ENCODE measurements around the gene HAPLN3.
A peak's percentile ranks its signal among the peaks of the same experiment; 100 is the strongest.

Gene HAPLN3

DNA sequence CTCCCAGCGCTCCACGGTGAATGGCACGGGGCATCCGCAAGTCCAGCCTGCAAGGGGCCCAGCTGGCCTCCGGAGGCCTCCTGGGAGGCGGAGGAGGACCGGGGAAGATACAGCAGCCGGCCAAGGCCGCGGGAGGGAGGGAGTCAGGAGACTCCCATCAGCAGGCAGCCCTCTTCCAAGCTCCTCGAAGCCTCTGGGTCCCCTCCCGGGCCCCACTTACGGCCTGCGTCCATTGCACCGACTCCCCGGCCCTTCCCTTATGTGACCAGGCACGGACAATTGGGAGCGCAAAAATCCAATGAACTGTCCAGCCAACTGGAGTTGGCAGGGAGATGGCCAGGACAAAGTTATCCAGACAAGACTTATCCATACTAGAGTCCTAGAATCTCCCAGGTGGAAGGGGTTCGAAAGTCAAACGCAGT lies 17.2 kb upstream of the HAPLN3 start:
- Histone ChIP-seq H3K27me3 (ENCODE audit: insufficient read depth, low read depth, severe bottlenecking) (no peaks in the 10 kb centered on the region), H3K9me3 (ENCODE audit: severe bottlenecking) (no peaks in the 10 kb centered on the region), H3K27ac (peak overlapping the region; percentile 70), H3K4me3 (ENCODE audit: low read depth, low read length) (peak overlapping the region; percentile 85), H3K36me3 (peaks cover 26% of the 10 kb centered on the region)
- no peak for TF ChIP-seq CTCF (IDR thresholded peaks at IDR 0.05; ENCODE audit: low read depth, low read length)
- peak; percentile 45 for DNase-seq

DNA sequence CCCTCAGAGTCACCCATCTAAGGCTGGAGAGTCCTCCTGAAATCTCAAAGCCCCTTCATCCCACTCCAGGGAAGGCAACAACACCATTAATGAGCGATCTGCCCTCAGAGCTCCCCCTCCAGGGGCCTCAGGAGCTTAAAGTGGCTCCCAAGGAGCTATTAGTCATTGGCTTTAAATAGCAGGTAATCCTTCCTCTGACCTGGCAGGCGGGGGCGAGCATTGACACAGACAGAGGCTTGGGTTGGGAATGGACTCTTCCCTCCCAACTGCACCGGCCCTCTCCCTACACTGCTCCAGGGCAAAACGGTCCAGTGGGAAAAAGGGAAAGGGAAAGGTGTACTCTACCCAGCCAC lies 16.4 kb upstream of the HAPLN3 start:
- DNase-seq, result peak; percentile 90
- Histone ChIP-seq H3K9me3 (ENCODE audit: severe bottlenecking) (no peaks in the 10 kb centered on the region), H3K36me3 (peaks cover 27% of the 10 kb centered on the region), H3K27ac (peak overlapping the region; percentile 70), H3K4me3 (ENCODE audit: low read depth, low read length) (peak overlapping the region; percentile 85), H3K27me3 (ENCODE audit: insufficient read depth, low read depth, severe bottlenecking) (no peaks in the 10 kb centered on the region)
- TF ChIP-seq CTCF (IDR thresholded peaks at IDR 0.05; ENCODE audit: low read depth, low read length), result no peak

DNA sequence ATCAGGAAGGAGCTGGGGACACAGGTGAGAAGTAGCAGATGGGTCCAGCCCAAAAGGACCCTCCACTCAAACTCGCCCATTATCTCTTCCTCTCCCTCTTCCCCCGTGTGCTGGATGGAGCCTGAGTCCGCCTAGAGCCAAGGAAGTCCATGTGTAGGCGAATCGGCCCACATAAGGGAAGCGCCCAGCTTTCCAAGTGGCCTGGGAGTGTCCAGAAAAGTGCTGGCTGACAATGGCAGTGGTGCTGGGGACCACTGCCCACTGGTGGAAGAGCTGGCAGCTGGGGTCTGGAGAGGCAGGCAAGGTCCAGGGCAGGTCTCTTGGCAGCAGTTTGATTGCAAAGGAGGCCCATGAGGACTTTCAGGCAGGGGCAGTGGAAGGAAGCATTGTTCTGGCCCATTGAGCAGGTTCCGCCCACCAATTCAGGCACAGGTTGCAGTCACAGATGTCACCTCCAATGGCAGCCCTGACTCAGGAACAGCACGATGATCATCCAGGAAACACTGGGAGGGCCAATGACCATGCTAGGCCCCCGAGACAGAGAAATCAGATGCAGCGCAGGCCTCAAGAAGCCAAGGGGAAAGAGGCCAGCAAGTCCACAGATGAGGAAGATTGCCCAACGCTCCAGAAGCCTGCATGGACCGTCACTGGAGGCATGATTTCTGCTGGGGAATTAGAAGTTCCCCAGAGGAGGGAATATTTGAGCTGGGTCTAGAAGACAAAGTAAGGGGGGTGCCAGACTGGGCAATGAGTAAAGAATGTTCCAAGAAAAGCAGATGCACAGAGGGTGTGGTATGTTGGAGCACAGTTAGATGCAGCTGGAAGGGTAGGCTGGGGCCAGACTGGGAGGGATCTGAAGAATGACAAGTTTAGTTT lies 14.8 kb upstream of the HAPLN3 start:
- Histone ChIP-seq H3K4me3 (ENCODE audit: low read depth, low read length) (no peak overlapping the region), H3K9me3 (ENCODE audit: severe bottlenecking) (no peaks in the 10 kb centered on the region), H3K36me3 (peaks cover 43% of the 10 kb centered on the region), H3K27me3 (ENCODE audit: insufficient read depth, low read depth, severe bottlenecking) (no peaks in the 10 kb centered on the region), H3K27ac (no peak overlapping the region)
- TF ChIP-seq CTCF (IDR thresholded peaks at IDR 0.05; ENCODE audit: low read depth, low read length), result no peak
- no peak for DNase-seq

DNA sequence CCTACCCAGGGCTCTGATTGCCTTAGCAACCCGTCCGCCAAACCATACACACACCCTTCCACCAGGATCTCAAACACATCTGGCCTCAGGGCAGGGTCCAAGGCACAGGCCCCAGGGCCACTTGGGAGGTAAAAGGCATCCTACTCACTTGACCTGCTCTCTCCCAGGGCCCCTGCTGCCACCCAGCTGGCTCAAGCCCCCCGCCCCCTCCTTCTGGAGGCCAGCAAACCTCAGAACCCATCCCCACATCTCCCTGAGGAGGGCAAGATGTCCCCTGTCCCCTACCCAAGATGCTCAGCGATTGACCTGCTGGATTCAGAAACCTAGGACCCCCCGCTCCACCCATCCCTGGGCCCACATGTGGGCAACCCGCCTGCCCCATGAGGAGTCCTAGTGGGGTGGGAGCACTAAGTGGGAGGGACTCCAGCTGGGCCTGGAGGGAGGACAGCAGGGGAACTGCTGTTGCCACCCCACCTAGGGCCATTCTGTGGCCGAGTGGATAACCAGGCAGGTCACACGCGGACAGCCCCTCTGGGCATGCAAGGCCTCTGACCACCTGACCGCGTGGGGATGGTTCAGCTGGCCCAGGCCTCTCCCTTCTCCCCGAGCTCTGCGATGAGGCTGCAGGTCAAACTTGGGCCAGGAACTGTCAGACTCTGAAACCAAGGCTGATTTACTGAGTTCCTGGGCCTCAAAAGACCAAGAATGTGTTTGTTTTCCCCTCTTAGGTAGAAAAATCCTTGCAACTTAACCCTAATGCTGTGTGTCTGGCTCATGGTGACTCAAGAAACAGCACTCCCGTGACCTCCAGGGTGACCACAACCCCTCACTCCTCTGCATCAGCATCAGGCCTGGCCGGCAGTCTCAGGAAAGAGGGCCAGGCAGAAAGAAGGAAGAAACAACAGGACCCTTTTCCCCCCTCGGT lies 13.6 kb upstream of the HAPLN3 start:
- Histone ChIP-seq H3K36me3 (peaks cover 54% of the 10 kb centered on the region), H3K9me3 (ENCODE audit: severe bottlenecking) (no peaks in the 10 kb centered on the region), H3K4me3 (ENCODE audit: low read depth, low read length) (no peak overlapping the region), H3K27me3 (ENCODE audit: insufficient read depth, low read depth, severe bottlenecking) (no peaks in the 10 kb centered on the region), H3K27ac (no peak overlapping the region)
- DNase-seq, result no peak
- TF ChIP-seq CTCF (IDR thresholded peaks at IDR 0.05; ENCODE audit: low read depth, low read length), result no peak

GRCh38 chr15:88908123-88908522 lies 12.8 kb upstream of the HAPLN3 start:
- H3K36me3 ChIP-seq, result peaks cover 57% of the 10 kb centered on the region
- H3K27me3 ChIP-seq (ENCODE audit: insufficient read depth, low read depth, severe bottlenecking), result no peaks in the 10 kb centered on the region
- H3K27ac ChIP-seq, result no peak overlapping the region
- no peak for DNase-seq
- no peaks in the 10 kb centered on the region for H3K9me3 ChIP-seq (ENCODE audit: severe bottlenecking)
- no peak for TF ChIP-seq CTCF (IDR thresholded peaks at IDR 0.05; ENCODE audit: low read depth, low read length)
- no peak overlapping the region for H3K4me3 ChIP-seq (ENCODE audit: low read depth, low read length)

Measured in WERI-Rb-1 (cell line).